ENCODE results near the gene TSHZ2. TPM values are rescaled to one million over a fixed set of nuclear protein-coding genes. Genes with fewer than 3 reads are reported as not detected.

The TSHZ2 gene
- total RNA-seq, 1 donor: 3.6 TPM

- Histone ChIP-seq H3K4me3 (ENCODE audit: insufficient read depth, low read length) (no peak overlapping the region), H3K4me2 (ENCODE audit: insufficient read depth, low read length) (no peak overlapping the region), H2AFZ (ENCODE audit: low read length) (no peak overlapping the region), H3K79me2 (ENCODE audit: insufficient read depth, low read length) (no peaks in the 10 kb centered on the region), H3K36me3 (ENCODE audit: insufficient read depth, low read length) (no peaks in the 10 kb centered on the region), H3K27ac (ENCODE audit: low read depth, low read length) (no peak overlapping the region), H3K4me1 (ENCODE audit: insufficient read depth, low read length) (no peaks in the 10 kb centered on the region), H3K27me3 (ENCODE audit: insufficient read depth, low read length) (no peaks in the 10 kb centered on the region), H3K9me3 (ENCODE audit: low read depth, low read length) (no peaks in the 10 kb centered on the region), H4K20me1 (ENCODE audit: insufficient read depth, low read length) (no peaks in the 10 kb centered on the region)
- TF ChIP-seq, protein P1, sequence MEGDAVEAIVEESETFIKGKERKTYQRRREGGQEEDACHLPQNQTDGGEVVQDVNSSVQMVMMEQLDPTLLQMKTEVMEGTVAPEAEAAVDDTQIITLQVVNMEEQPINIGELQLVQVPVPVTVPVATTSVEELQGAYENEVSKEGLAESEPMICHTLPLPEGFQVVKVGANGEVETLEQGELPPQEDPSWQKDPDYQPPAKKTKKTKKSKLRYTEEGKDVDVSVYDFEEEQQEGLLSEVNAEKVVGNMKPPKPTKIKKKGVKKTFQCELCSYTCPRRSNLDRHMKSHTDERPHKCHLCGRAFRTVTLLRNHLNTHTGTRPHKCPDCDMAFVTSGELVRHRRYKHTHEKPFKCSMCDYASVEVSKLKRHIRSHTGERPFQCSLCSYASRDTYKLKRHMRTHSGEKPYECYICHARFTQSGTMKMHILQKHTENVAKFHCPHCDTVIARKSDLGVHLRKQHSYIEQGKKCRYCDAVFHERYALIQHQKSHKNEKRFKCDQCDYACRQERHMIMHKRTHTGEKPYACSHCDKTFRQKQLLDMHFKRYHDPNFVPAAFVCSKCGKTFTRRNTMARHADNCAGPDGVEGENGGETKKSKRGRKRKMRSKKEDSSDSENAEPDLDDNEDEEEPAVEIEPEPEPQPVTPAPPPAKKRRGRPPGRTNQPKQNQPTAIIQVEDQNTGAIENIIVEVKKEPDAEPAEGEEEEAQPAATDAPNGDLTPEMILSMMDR (IDR thresholded peaks at IDR 0.05; ENCODE audit: extremely low read depth, low read depth, low read length): no peak
- no peak for DNase-seq (ENCODE audit: insufficient read length, low spot score, missing footprints)
Measured at GRCh38 chr20:52936351-52937340, 35.5 kb upstream of the TSHZ2 start.

GRCh38 chr20:52937591-52938100 is 34.5 kb upstream of the TSHZ2 start:
- TF ChIP-seq, protein P1 (IDR thresholded peaks at IDR 0.05; ENCODE audit: extremely low read depth, low read depth, low read length): no peak
- no peaks in the 10 kb centered on the region for H3K79me2 ChIP-seq (ENCODE audit: insufficient read depth, low read length)
- DNase-seq (ENCODE audit: insufficient read length, low spot score, missing footprints): no peak

GRCh38 chr20:52939141-52939540 is 33.0 kb upstream of the TSHZ2 start:
- Histone ChIP-seq H3K27me3 (ENCODE audit: insufficient read depth, low read length) (no peaks in the 10 kb centered on the region), H3K4me1 (ENCODE audit: insufficient read depth, low read length) (no peaks in the 10 kb centered on the region), H3K36me3 (ENCODE audit: insufficient read depth, low read length) (no peaks in the 10 kb centered on the region), H2AFZ (ENCODE audit: low read length) (no peak overlapping the region), H3K79me2 (ENCODE audit: insufficient read depth, low read length) (no peaks in the 10 kb centered on the region), H3K4me2 (ENCODE audit: insufficient read depth, low read length) (no peak overlapping the region), H4K20me1 (ENCODE audit: insufficient read depth, low read length) (no peaks in the 10 kb centered on the region), H3K27ac (ENCODE audit: low read depth, low read length) (no peak overlapping the region), H3K4me3 (ENCODE audit: insufficient read depth, low read length) (no peak overlapping the region), H3K9me3 (ENCODE audit: low read depth, low read length) (no peaks in the 10 kb centered on the region)
- TF ChIP-seq, protein P1 (IDR thresholded peaks at IDR 0.05; ENCODE audit: extremely low read depth, low read depth, low read length): no peak
- no peak for DNase-seq (ENCODE audit: insufficient read length, low spot score, missing footprints)

More at GRCh38 chr20:52937591-52938100, 34.5 kb upstream of the TSHZ2 start:
- H3K4me3 ChIP-seq (ENCODE audit: insufficient read depth, low read length): no peak overlapping the region
- no peaks in the 10 kb centered on the region for H3K4me1 ChIP-seq (ENCODE audit: insufficient read depth, low read length)
- no peaks in the 10 kb centered on the region for H3K9me3 ChIP-seq (ENCODE audit: low read depth, low read length)
- H3K27ac ChIP-seq (ENCODE audit: low read depth, low read length): no peak overlapping the region
- H4K20me1 ChIP-seq (ENCODE audit: insufficient read depth, low read length): no peaks in the 10 kb centered on the region
- no peak overlapping the region for H2AFZ ChIP-seq (ENCODE audit: low read length)
- no peaks in the 10 kb centered on the region for H3K36me3 ChIP-seq (ENCODE audit: insufficient read depth, low read length)
- H3K27me3 ChIP-seq (ENCODE audit: insufficient read depth, low read length): no peaks in the 10 kb centered on the region
- no peak overlapping the region for H3K4me2 ChIP-seq (ENCODE audit: insufficient read depth, low read length)

GRCh38 chr20:52941808-52942207 is 30.4 kb upstream of the TSHZ2 start:
- TF ChIP-seq, protein P1 (IDR thresholded peaks at IDR 0.05; ENCODE audit: extremely low read depth, low read depth, low read length): no peak
- no peaks in the 10 kb centered on the region for H3K27me3 ChIP-seq (ENCODE audit: insufficient read depth, low read length)
- H3K79me2 ChIP-seq (ENCODE audit: insufficient read depth, low read length): no peaks in the 10 kb centered on the region
- no peak overlapping the region for H2AFZ ChIP-seq (ENCODE audit: low read length)
- no peak overlapping the region for H3K4me3 ChIP-seq (ENCODE audit: insufficient read depth, low read length)
- H3K27ac ChIP-seq (ENCODE audit: low read depth, low read length): no peak overlapping the region
- H3K9me3 ChIP-seq (ENCODE audit: low read depth, low read length): no peaks in the 10 kb centered on the region
- no peaks in the 10 kb centered on the region for H3K36me3 ChIP-seq (ENCODE audit: insufficient read depth, low read length)
- no peak overlapping the region for H3K4me2 ChIP-seq (ENCODE audit: insufficient read depth, low read length)
- no peak for DNase-seq (ENCODE audit: insufficient read length, low spot score, missing footprints)
- no peaks in the 10 kb centered on the region for H4K20me1 ChIP-seq (ENCODE audit: insufficient read depth, low read length)
- no peaks in the 10 kb centered on the region for H3K4me1 ChIP-seq (ENCODE audit: insufficient read depth, low read length)
